GM21381 (cell line): ENCODE measurements around the gene ATG16L1.

ENCODE experiments used
- ATAC-seq: cut with Tn5 transposase; IDR thresholded peaks from one replicate; pipeline ENCODE4 v1.9.1; 2021; ENCODE audit warnings: mild to moderate bottlenecking, moderate library complexity; ENCODE audit not compliant: unreplicated experiment

The ATG16L1 gene

GRCh38 chr2:233258211-233258610 lies 6.7 kb downstream of the ATG16L1 start:
- no peak for ATAC-seq

- no peak for ATAC-seq
Observed at GRCh38 chr2:233259730-233260129, 8.3 kb downstream of the ATG16L1 start.

- no peak for ATAC-seq
Observed at GRCh38 chr2:233260661-233261060, 9.2 kb downstream of the ATG16L1 start.

GRCh38 chr2:233261819-233262555 lies 10.5 kb downstream of the ATG16L1 start:
- ATAC-seq, result peak; percentile 70

GRCh38 chr2:233262562-233262961 lies 11.1 kb downstream of the ATG16L1 start:
- ATAC-seq, result no peak

GRCh38 chr2:233263045-233263570 lies 11.6 kb downstream of the ATG16L1 start:
- no peak for ATAC-seq

- ATAC-seq, result no peak
Observed at GRCh38 chr2:233264667-233265066, 13.2 kb downstream of the ATG16L1 start.

- no peak for ATAC-seq
Observed at GRCh38 chr2:233265899-233266431, 14.5 kb downstream of the ATG16L1 start.

- ATAC-seq, result no peak
Observed at GRCh38 chr2:233266481-233266880, 15.0 kb downstream of the ATG16L1 start.

- peak; percentile 90 for ATAC-seq
Observed at GRCh38 chr2:233267516-233268245, 16.2 kb downstream of the ATG16L1 start.

GRCh38 chr2:233270366-233270765 lies 18.9 kb downstream of the ATG16L1 start:
- no peak for ATAC-seq

- ATAC-seq, result no peak
Observed at GRCh38 chr2:233270951-233271350, 19.5 kb downstream of the ATG16L1 start.

- no peak for ATAC-seq
Observed at GRCh38 chr2:233271693-233272092, 20.2 kb downstream of the ATG16L1 start.

- no peak for ATAC-seq
Observed at GRCh38 chr2:233273120-233273519, 21.6 kb downstream of the ATG16L1 start.

GRCh38 chr2:233275223-233275622 lies 23.8 kb downstream of the ATG16L1 start:
- ATAC-seq, result no peak

- no peak for ATAC-seq
Observed at GRCh38 chr2:233278921-233279320, 27.4 kb downstream of the ATG16L1 start.

- no peak for ATAC-seq
Observed at GRCh38 chr2:233280114-233280693, 28.7 kb downstream of the ATG16L1 start.

GRCh38 chr2:233281553-233281952 lies 30.1 kb downstream of the ATG16L1 start:
- no peak for ATAC-seq

- ATAC-seq, result no peak
Observed at GRCh38 chr2:233281992-233282603, 30.6 kb downstream of the ATG16L1 start.

GRCh38 chr2:233285921-233286320 lies 34.4 kb downstream of the ATG16L1 start:
- ATAC-seq, result no peak

GRCh38 chr2:233287871-233288270 lies 36.4 kb downstream of the ATG16L1 start:
- ATAC-seq, result no peak
